Measurements from ENCODE around the gene SPC24.
A peak's percentile ranks its signal among the peaks of the same experiment; 100 is the strongest.

The SPC24 gene, protein sequence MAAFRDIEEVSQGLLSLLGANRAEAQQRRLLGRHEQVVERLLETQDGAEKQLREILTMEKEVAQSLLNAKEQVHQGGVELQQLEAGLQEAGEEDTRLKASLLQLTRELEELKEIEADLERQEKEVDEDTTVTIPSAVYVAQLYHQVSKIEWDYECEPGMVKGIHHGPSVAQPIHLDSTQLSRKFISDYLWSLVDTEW

DNA sequence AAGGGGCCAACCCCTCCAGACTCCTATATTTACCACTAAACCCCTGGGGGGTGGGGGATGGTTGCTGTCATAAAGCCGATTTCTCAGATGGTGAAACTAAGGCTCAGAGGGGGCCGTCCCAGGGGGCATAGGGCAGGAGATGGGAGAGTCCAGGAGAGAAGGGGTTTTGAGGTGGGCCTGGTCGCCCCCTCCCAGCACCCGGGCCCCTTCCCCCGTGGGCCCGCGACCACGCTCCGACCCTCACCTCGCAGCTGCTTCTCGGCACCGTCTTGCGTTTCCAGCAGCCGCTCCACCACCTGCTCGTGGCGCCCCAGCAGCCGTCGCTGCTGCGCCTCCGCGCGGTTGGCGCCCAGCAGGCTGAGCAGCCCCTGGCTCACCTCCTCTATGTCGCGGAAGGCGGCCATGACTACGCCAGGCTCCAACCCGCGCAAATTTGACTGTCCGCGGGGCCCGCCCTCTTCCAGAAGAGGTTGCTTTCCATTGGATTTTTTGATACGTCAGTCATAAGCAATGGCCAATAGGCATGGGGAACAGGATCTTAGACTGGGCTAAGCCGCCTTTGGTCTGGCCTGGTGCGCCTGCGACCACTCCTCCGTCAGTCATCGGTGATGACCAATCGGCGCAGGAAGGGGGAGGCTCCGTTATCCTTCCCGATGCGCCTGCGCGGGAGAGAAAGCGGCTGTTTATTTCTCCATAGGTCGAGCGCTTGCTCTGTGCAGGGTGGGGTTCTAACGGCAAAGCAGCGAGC, at the start of gene SPC24:
Gene SPC24 (minus strand): TSS at position 410 of the 748 bp plus-strand sequence. CDS start 6 bp downstream, at position 404.
- peak; percentile 97 for DNase-seq (ENCODE audit: low read depth in 2 of 2)

DNA sequence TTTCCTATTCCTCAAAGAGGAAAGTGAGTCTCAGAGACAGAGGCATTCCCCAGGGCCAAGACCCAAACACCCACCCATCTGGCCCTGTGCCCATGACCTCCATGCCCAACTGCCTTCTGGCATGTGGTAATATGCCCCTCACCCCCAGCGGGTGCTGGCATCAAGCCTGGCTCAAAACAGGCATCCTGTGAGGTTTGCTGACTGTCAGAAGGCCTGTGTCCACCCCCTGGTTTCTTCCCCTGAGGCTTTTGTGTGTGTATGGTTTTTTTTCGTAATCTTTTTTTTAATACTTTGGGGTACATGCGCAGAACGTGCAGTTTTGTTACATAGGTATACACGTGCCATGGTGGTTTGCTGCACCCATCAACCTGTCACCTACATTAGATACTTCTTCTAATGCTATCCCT, 49.4 kb upstream of the SPC24 start:
- no peak for DNase-seq (ENCODE audit: low read depth in 2 of 2)

- no peak for DNase-seq (ENCODE audit: low read depth in 2 of 2)
These were observed 48.6 kb upstream of the SPC24 start for GRCh38 chr19:11204076-11204602.

- DNase-seq (ENCODE audit: low read depth in 2 of 2) = peak; percentile 57 to 64
These were observed 47.9 kb upstream of the SPC24 start for GRCh38 chr19:11203194-11204075.

DNA sequence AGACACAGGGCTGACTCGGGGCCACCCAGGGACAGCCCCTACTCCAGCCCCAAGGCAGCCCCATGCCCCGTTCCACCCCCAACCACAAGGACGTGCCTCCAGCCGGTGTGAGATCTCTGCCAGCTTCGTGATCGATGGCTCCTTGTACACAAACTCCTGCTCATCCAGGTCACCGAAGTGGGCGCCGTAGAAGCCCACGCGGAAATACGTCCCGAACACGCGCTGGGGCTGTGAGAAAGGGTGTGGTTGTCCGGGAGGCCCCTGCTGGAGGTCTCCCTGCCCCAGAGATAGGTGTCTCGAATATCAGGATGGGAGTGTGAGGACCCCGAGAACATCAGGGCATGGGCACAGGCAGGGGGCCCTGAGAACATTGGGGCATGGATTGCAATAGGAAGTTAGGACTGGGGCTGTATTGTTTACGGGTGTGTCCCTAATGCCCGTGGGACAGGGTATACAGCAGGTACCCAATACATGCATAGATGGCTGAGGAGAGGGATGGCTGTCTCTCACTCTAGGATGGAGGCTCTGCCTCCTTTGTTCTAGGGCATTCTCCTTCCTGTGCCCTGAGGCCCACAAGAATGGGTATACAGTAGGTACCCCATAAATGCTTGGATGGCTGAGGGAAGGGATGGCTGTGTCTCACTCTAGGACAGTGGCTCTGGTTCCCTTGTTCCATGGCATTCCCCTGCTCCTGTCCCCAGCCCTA, 47.1 kb upstream of the SPC24 start:
- no peak for DNase-seq (ENCODE audit: low read depth in 2 of 2)

- DNase-seq (ENCODE audit: low read depth in 2 of 2) = no peak
These were observed 46.2 kb upstream of the SPC24 start for GRCh38 chr19:11201791-11202190.

GRCh38 chr19:11200931-11201330, 45.3 kb upstream of the SPC24 start:
- no peak for DNase-seq (ENCODE audit: low read depth in 2 of 2)

DNA sequence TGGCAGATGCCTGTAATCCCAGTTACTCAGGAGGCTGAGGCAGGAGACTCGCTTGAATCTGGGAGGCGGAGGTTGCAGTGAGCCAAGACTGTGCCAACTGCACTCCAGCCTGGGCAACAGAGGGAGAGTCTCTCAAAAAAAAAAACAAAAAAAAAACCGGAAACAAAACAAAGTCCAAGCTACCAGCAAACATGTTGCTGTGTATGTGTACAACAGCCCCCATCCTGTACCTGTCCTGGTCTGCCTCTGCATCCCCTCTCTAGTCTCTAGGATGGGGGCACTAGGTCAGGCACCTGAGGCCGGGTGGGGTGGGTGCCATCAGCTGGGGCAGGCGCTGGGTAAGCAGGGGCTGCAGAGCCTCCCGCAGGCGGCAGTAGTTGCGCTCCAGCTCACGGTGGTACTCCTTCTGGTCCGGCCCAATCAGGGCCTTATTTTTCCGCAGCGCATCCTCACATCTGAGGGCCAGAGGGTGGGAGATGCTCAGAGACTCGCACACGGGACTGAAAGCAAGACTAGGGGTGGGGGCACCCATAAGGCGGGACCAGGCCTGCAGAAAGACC, 44.5 kb upstream of the SPC24 start:
- no peak for DNase-seq (ENCODE audit: low read depth in 2 of 2)

- no peak for DNase-seq (ENCODE audit: low read depth in 2 of 2)
These were observed 43.9 kb upstream of the SPC24 start for GRCh38 chr19:11199517-11199916.

DNA sequence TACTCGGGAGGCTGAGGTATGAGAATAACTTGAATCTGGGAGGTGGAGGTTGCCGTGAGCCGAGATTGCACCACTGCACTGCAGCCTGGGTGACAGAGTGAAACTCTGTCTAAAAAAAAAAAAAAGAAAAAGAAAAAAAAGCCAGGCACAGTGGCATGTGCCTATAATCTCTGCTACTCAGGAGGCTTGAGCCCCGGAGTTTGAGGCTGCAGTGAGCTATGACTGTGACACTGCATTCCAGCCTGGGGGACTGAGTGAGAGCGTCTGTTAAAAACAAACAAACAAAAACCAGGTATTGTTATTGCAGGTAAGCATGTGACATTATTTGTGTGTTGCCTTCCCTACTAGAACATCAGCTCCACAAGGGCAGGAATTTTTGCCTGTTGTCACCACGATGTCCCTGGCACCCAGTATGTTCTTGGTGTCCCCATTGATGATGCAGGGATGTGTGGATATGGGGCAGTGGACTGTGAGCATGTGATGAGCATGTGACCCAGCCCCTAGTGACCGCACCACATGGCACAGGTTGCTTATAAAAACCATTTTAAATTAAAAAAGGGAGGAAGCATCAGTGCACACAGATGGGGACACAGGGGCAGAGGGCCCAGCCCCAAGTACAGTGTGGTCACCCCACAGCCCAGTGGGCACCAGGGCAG, 43.3 kb upstream of the SPC24 start:
- no peak for DNase-seq (ENCODE audit: low read depth in 2 of 2)

DNA sequence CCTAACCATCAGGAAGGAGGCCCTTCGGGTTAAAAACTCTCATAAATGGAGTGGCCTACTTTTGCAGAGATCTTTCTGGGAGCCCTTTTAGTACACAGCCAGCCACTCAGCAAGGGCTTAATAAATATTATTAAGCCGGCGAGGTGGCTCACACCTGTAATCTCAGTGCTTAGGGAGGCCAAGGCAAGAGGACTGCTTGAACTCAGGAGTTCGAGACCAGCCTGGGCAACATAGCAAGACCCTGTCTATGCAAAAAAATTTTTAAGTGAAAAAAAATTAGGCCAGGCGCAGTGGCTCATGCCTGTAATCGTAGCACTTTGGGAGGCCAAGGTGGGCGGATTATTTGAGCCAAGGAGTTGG, 42.6 kb upstream of the SPC24 start:
- DNase-seq (ENCODE audit: low read depth in 2 of 2) = no peak

DNA sequence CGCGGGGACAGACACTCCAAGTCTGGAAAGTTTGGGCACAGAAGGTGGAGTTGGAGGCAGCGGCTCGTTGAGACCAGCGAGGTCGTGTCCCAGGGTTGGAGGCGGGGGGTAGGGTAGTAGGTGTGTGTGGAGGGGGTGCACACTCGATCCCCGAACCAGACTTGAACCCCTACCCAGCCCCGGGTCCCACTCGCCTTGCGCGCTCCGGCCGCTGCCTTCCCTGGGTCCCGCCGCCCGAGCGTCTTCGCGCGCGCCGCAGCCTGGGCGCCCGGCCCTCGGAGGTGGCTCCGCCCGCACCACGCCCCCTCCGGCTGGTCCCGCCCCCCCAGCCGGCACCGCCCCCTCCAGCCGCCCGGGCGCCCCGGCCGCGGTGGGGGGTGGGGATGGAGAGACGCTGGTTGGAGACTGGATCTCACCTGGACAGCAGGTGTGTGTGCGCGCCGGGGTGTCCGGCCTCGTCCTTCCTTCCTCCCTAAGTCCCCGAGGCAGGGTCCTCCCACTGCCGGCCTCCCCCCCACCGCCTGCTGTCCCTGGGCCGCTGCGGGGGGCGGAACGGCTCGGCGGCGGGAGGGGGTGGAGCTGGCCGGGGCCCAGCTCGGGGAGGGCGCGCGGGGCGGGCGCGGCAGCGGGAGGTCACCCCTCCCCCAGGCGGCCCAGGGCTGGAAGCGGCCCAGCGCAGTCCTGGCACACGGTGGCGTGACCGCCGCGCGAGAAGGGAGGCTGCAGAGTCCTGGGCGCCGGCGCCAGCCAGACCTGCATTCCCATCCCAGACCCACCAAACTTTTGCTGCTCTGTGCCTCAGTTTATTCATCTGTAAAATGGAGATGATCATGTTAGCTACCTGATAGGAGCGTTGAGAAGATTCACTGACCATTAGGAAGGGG, 42.0 kb upstream of the SPC24 start, which contains the start of gene KANK2:
Gene KANK2 (minus strand): TSS at position 255 of the 884 bp plus-strand sequence. CDS start 3,034 bp downstream, outside the sequence.
- DNase-seq (ENCODE audit: low read depth in 2 of 2) = peak; percentile 35 to 51

DNA sequence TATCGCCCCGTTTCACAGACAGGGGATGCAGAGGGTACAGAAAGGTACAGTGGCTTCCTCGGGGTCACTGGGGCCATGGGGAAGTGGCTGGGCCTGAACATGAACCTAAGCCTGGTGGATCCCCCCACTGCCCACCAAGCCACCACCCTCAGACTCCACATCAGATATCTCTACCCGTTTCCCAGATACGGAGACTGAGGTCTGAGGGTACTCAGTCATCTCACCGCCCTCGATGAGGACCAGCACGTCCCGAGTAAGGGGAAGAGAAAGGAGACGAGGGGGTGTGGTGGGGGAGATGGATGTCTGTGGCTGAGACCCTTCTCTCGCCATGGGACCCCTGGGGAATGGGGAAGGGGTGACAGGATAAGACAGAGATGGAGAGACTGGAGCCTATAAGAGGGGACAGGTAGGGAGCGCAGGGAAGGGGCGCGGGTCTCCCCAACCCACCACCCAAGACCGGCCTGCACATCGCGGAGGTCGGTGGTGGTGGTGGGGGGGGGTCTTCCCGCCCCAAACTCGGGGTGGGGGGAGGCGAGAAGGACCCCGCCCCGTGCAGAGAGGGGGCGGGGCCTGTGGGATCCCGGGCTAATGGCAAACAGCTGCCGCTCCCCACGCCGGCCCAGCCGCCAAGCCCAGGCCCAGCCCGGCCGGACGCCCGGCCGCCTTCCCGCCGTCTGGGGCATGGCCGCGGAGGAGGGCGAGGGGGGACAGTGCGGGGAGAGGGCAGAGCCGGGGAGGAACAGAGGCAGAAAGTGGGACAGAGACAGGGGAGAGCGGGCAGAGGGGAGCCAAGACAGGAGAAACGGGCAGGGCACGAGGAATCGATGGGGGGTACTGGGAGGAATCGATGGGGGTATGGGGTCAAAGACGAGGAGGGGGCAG, 41.1 kb upstream of the SPC24 start:
- no peak for DNase-seq (ENCODE audit: low read depth in 2 of 2)

DNA sequence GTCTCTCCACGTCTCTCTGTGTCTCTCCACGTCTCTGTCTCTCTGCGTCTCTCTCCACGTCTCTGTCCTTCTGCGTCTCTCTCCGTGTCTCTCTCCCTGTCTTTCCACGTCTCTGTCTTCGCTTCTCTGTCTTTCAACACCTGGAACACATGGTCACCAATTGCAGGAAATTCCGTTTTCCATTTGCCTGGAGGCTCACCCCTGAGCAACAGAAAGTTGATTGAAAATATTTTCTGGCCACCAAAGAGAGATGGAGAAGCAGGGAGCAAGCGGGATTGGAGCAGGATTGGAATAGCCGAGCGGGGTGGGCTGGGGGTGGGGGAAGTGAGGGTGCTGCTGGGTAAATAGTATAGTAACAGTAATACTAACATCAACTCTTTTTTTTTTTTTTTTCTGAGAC, 40.1 kb upstream of the SPC24 start:
- no peak for DNase-seq (ENCODE audit: low read depth in 2 of 2)

DNA sequence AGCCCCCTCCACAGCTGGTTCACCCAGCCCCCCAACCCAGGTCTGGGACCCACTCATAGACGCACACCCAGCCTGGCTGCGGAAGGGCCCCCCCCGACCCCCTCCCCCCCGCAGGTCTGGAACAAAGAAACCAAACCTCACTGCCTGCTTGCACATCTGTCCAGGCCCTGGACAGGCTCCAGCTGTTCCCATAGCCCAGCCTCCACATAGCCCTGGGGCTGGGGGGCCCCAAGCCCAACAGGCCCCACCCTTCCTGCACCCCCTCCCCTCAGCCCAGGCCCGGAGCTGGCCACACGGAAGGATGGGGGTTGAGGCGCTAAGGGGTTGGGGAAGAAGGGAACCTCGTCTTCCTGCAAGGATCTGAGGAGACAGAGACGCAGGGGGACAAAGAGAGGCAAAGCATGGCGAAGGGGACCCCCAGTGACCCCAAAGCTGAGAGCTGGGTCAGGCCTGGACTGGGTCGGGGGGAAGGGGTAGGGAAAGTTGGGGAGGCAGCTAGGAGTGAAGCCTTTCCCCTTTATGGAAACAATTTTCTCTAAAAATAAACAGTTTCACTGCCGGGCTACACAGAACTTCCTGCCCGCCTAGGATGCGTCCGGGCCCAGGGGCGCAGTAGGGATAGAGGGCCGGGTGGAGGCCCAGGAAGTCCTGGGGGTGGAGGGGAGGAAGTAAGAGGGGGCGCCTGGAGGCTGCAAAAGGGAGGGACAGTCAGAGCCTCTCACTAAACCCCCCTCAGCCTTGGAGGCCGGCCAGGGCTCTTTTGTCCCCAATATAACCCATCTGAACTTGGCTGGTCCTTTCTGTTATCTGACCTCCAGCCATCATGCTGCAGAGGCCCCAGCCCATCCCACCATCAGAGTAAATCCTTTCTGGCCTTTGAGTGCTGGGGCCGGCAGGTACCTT, 39.3 kb upstream of the SPC24 start:
- no peak for DNase-seq (ENCODE audit: low read depth in 2 of 2)

GRCh38 chr19:11194173-11194572, 38.6 kb upstream of the SPC24 start:
- DNase-seq (ENCODE audit: low read depth in 2 of 2) = no peak

All from fibroblast of skin of left quadriceps (primary cell).